ENCODE results near the gene CKS2. TPM values are rescaled to one million over a fixed set of nuclear protein-coding genes. Genes with fewer than 3 reads are reported as not detected.
"Not testable (repeated sequence)": the region's sequence is repeated elsewhere in the genome, so short reads cannot be mapped to it uniquely, and the experiment has no call there.

CKS2 gene
- total RNA-seq, 1 donor from 2014 or later = 176 TPM

DNA sequence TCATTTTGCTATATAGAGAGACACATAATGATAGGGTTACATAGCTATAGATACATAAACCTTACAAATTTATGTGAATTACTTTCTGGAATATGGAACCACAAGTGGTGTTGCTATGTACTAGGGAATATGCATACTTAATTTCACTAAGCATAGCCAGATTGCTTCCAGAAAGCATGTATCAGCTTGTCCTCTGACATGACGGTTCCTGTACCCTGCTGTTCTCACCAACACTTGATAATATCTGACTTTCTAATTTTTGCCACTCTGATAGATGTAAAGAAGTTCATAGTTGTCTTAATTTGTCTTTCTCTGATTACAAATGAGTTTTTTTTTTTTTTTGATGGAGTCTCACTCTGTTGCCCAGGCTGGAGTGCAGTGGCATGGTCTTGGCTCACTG, 18.0 kb upstream of the CKS2 start:
- peaks cover 8% of the 10 kb centered on the region for H3K9me3 Mint-ChIP-seq
- no peak overlapping the region for H3K27ac Mint-ChIP-seq
- DNase-seq = no peak
- peaks cover 10% of the 10 kb centered on the region for H3K27me3 Mint-ChIP-seq
- intact Hi-C loops (cut with micrococcal nuclease) = no loop called here
- H3K4me1 Mint-ChIP-seq = no peaks in the 10 kb centered on the region
- H3K4me3 Mint-ChIP-seq = no peak overlapping the region
- H3K36me3 Mint-ChIP-seq (ENCODE audit: low read depth) = no peaks in the 10 kb centered on the region

DNA sequence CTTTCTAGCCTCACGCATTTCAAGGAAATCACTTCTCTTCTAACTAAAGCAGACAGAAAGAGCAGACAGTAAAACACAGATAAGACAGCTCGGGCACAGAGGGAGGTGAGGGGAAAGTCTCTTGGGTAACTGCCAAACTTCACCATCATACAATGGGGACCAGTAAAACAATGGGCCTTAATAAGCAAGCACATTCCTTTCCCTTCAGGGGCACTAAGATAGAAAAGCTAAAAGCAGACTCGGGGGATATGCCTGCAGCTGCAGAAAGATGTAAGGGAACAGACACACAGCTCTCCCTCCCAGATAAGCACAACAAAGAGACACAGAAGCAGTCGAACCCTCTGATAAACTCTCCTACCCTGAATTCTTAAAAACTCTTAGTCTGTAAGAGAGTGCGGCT, 15.6 kb upstream of the CKS2 start:
- Mint-ChIP-seq H3K4me1 (no peaks in the 10 kb centered on the region), H3K9me3 (peaks cover 8% of the 10 kb centered on the region), H3K27me3 (peaks cover 12% of the 10 kb centered on the region), H3K27ac (no peak overlapping the region), H3K4me3 (no peak overlapping the region), H3K36me3 (ENCODE audit: low read depth) (no peaks in the 10 kb centered on the region)
- peak; percentile 39 for DNase-seq
- intact Hi-C loops (cut with micrococcal nuclease) = no loop called here

DNA sequence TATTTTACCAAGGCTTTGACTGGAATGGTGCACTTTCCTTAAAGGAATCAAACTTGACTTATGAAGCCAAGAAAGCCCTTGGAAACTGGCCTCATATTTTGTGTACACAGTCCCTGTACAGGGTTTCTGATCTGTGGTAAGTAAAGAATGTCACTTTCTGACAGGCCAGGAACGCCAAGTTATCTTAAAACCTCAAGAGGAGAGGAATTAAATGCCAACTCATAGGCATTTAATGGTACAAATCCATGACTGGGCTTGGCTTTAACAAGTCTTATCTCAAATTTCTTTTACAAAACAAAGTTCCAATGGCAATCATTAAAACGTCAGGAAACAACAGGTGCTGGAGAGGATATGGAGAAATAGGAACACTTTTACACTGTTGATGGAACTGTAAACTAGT, 9.0 kb upstream of the CKS2 start:
- H3K27ac Mint-ChIP-seq; H3K27me3 Mint-ChIP-seq; intact Hi-C loops (cut with micrococcal nuclease); H3K4me3 Mint-ChIP-seq; H3K36me3 Mint-ChIP-seq (ENCODE audit: low read depth); H3K9me3 Mint-ChIP-seq; H3K4me1 Mint-ChIP-seq: not testable (repeated sequence)
- peak; percentile 38 for DNase-seq

DNA sequence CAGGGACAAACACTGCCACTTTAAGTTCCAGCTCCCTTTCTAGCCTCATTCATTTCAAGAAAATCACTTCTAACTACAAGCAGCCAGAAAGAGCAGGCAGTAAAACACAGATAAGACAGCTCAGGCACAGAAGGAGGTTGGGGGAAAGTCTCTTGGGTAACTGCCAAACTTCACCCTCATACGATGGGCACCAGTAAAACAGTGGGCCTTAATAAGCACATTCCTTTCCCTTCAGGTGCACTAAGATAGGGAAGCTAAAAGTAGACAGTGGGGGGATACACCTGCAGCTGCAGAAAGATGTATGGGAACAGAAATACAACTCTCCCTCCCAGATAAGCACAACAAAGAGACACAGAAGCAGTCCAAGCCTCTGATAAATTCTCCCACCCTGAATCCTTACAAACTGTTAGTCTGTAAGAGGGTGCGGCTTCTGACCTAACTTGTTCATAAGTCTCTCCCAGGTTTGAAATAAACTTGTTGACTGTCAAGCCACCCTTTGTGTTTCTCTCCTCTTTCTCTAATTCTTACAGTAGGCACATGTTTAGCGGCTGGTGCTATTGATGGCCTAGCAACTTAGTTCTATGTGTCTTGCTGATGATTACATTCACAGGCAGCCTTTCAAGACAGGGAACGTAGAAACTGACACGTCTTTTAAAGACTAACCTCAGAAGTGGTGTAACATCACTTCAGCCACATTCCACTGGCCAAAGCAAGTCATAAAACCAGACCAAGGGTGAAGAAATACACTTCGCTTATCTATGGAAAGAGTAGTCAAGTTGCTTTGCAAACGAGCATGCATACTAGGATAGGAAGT, 6.8 kb upstream of the CKS2 start:
- H3K27ac Mint-ChIP-seq = no peak overlapping the region

DNA sequence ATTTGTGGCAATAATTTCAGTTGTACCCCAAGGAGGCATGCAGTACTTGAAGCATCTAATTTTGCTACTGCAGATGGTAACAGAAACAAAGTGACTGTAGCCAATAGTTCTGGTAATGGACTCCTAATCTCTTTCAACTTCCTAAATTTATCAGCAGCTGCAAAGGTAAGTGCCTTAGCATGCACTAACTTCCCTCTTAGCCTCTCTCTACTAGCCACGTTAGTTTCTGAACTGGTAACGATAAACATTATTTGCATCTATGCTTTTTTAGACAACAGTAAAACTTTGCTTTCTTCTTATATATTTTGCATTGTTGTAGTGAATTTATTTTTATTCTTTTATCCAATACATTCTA, 6.2 kb upstream of the CKS2 start:
- peaks cover 9% of the 10 kb centered on the region for H3K36me3 Mint-ChIP-seq (ENCODE audit: low read depth)
- no peak for DNase-seq
- H3K4me3 Mint-ChIP-seq = no peak overlapping the region
- peaks cover 6% of the 10 kb centered on the region for H3K4me1 Mint-ChIP-seq
- H3K27ac Mint-ChIP-seq = no peak overlapping the region
- H3K27me3 Mint-ChIP-seq = peaks cover 2% of the 10 kb centered on the region
- no peaks in the 10 kb centered on the region for H3K9me3 Mint-ChIP-seq
- intact Hi-C loops (cut with micrococcal nuclease) = no loop called here

More for the DNA sequence above, 6.8 kb upstream of the CKS2 start:
- Mint-ChIP-seq H3K9me3 (no peaks in the 10 kb centered on the region), H3K27me3 (peaks cover 2% of the 10 kb centered on the region), H3K4me1 (peaks cover 6% of the 10 kb centered on the region), H3K4me3 (no peak overlapping the region), H3K36me3 (ENCODE audit: low read depth) (peaks cover 9% of the 10 kb centered on the region)
- DNase-seq = no peak
- intact Hi-C loops (cut with micrococcal nuclease) = no loop called here

DNA sequence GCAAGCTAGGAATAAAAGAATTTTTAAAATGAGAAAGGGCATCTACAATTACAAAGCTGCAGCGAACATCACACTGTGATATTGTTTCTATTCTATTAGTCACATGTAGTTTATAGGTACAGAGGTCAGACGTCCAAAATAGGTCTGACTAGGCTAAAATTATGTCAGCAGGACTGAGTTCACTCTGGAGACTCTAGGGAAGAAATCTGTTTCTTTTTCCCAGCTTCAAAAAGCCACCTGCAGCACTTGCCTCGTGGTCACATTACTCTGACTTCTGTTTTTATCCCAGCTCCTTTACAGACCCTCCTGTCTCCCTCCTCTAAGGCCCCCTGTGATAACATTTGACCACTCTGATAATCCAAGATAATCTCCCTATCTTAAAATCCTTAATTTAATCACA, 5.1 kb upstream of the CKS2 start:
- no peak overlapping the region for H3K4me3 Mint-ChIP-seq

DNA sequence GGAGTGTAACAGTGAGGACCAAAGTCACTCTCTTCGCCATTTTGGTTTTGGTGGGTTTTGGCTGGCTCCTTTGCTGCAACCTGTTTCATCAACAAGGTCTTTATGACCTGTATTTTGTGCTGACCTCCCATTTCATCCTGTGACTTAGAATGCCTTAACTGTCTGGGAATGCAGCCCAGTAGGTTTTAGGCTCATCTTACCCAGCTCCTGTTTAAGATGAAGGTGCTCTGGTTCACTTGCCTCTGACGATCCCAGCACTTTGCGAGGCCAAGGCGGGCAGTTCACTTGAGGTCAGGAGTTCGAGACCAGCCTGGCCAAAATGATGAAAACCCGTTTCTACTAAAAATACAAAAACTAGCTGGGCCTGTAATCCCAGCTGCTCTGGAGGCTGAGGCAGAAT, 1.8 kb upstream of the CKS2 start:
- Mint-ChIP-seq H3K4me3 (peak overlapping the region; percentile 94), H3K9me3 (no peaks in the 10 kb centered on the region)

More for the DNA sequence above, 5.1 kb upstream of the CKS2 start:
- H3K27me3 Mint-ChIP-seq = peaks cover 5% of the 10 kb centered on the region
- no peaks in the 10 kb centered on the region for H3K9me3 Mint-ChIP-seq
- peaks cover 11% of the 10 kb centered on the region for H3K4me1 Mint-ChIP-seq
- no peak overlapping the region for H3K27ac Mint-ChIP-seq
- intact Hi-C loops (cut with micrococcal nuclease) = no loop called here
- H3K36me3 Mint-ChIP-seq (ENCODE audit: low read depth) = peaks cover 13% of the 10 kb centered on the region
- no peak for DNase-seq

DNA sequence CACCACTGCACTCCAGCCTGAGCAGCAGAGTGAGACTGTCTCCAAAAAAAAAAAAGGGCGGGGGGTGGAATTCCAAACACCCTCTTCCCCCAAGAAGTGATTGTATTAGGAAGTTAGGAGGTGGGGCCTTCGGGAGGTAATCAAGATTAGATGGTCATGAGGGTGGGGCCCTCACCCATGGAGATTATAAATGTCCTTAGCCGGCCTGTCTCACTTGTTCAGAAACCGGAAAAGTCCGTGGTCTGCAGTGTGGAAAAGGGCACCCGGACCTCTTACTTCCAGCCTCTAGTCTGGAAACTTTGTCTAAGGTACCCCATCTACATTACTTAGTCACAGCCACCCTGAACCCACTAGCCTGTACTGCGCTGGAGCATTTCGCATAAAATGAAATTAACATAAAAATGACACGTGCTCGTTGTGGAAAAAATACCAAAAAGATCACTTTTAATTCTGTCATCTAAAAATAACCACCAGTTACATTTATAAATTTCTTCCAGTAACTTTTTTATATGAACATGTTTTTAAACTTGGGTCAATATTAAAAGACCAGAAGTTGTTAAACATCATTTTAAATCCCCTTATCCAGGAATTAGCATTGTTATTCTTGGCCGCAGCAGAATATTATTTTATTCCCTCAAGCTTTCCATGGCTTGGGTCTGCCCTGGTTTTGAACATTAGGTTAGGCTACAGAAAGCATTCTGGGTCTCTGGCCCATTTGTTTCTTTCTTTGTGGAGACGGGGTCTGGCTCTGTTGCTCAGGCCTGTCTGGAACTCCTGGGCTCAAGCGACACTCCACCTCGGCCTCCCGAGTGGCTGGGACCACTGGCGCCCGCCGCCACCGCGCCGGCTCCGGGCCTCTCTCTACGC, 1.2 kb upstream of the CKS2 start:
- peak; percentile 61 for DNase-seq
- peak overlapping the region; percentile 100 for H3K27ac Mint-ChIP-seq
- peaks cover 26% of the 10 kb centered on the region for H3K4me1 Mint-ChIP-seq
- peaks cover 4% of the 10 kb centered on the region for H3K27me3 Mint-ChIP-seq
- intact Hi-C loops (cut with micrococcal nuclease) = loop anchor here (1.0 to 10.0 kb wide), 5 partner anchors 8 to 435 kb away; partner anchors contain the start of gene SECISBP2
- H3K36me3 Mint-ChIP-seq (ENCODE audit: low read depth) = peaks cover 38% of the 10 kb centered on the region
- no peaks in the 10 kb centered on the region for H3K9me3 Mint-ChIP-seq
- H3K4me3 Mint-ChIP-seq = peak overlapping the region; percentile 94

More for the DNA sequence above, 1.8 kb upstream of the CKS2 start:
- peak; percentile 55 for DNase-seq
- intact Hi-C loops (cut with micrococcal nuclease) = no loop called here
- peaks cover 32% of the 10 kb centered on the region for H3K36me3 Mint-ChIP-seq (ENCODE audit: low read depth)
- peaks cover 19% of the 10 kb centered on the region for H3K4me1 Mint-ChIP-seq
- H3K27ac Mint-ChIP-seq = peak overlapping the region; percentile 100
- peaks cover 4% of the 10 kb centered on the region for H3K27me3 Mint-ChIP-seq

DNA sequence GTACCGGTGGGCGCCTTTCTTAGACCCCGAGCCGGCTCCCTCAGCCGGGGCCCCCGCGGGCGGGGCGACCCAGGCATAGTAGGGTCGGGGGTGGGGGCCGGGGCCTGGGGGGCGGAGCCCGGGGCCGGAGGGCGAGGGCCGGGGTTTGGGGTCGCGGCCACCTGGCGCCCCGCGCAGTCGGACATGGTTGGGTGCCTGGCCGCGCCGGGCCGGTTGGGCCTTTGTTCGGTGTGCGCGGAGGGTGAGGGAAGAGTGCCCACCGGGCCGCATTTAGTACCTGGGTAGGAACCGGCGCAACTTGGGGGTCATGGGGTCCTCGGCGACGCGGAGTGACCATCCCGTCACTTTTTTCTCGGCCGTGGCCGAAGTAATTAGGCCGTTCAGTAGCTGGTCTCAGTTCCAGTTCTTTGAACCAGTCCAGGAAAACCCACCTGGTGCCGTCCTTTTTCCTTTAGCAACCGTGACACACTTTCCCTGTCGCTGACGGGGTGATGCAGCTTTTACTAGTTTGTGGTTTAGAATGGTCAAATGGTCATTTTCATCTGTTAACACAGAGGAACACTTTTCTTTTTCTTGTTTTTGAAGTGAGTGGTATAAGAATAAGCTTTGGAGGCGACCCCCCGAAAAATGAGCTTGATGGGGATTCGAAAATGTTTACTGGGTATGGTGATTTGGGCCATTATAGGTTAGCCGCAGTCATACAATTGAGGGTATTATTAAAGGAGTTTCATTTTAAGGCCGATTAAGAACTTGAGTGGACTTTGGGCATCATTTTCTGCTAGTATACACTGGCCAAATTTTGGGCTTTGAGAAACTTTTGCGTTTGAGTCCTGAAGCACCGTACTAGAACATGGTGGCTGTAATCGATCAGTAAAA, 589 bp downstream of the CKS2 start:
- DNase-seq = no peak
- Mint-ChIP-seq H3K36me3 (ENCODE audit: low read depth) (peaks cover 51% of the 10 kb centered on the region), H3K27me3 (peaks cover 4% of the 10 kb centered on the region), H3K4me3 (peak overlapping the region; percentile 94), H3K9me3 (no peaks in the 10 kb centered on the region), H3K4me1 (peaks cover 33% of the 10 kb centered on the region), H3K27ac (peak overlapping the region; percentile 100)
- intact Hi-C loops (cut with micrococcal nuclease) = loop anchor here (10.0 kb wide), 4 partner anchors 153 to 433 kb away; no protein-coding TSS in a partner anchor

DNA sequence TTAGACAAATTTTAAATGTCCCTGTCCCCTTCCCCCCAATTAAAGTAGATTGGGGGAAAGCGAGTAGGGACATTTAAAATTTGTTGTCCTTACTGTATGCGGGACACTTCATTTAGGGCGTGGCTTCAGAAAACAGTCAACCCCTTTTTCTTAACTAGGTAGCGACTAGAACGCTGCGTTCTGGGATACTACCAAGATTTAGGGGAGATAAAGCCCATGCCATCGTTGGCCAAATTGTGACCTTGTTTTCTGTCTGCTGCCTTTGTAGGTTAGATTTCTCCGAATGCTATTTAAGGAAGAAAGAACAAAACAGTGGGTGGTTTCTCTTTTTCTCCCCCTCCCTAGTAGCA, 1.2 kb downstream of the CKS2 start:
- intact Hi-C loops (cut with micrococcal nuclease) = loop anchor here (10.0 kb wide), 4 partner anchors 153 to 433 kb away; no protein-coding TSS in a partner anchor
- Mint-ChIP-seq H3K36me3 (ENCODE audit: low read depth) (peaks cover 57% of the 10 kb centered on the region), H3K9me3 (no peaks in the 10 kb centered on the region), H3K4me3 (peak overlapping the region; percentile 94), H3K4me1 (peaks cover 38% of the 10 kb centered on the region), H3K27ac (peak overlapping the region; percentile 63), H3K27me3 (peaks cover 4% of the 10 kb centered on the region)
- peak; percentile 78 for DNase-seq

DNA sequence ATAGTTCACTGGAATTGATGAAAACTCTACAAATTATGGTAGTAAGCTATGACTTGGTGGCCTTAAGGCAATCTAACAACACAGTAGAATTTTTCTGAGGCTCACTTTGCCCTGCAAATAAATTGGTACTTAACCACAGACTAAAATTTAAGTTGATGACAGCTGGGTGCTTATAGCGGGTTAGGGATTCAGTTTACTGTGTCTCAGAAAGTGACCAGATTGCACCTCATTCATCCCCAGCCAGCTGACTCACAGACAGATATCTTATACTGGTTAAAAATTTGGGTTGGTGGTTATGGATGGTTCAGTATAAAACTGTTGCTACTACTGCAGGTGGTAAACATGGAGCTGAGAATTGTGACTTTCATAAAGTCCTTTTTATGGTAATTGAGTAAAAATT, 2.8 kb downstream of the CKS2 start:
- Mint-ChIP-seq H3K4me3 (peak overlapping the region; percentile 94), H3K36me3 (ENCODE audit: low read depth) (peaks cover 59% of the 10 kb centered on the region), H3K27me3 (peaks cover 4% of the 10 kb centered on the region), H3K27ac (peak overlapping the region; percentile 73), H3K9me3 (no peaks in the 10 kb centered on the region), H3K4me1 (peaks cover 45% of the 10 kb centered on the region)
- DNase-seq = peak; percentile 60
- intact Hi-C loops (cut with micrococcal nuclease) = loop anchor here (10.0 kb wide), 4 partner anchors 151 to 431 kb away; no protein-coding TSS in a partner anchor

DNA sequence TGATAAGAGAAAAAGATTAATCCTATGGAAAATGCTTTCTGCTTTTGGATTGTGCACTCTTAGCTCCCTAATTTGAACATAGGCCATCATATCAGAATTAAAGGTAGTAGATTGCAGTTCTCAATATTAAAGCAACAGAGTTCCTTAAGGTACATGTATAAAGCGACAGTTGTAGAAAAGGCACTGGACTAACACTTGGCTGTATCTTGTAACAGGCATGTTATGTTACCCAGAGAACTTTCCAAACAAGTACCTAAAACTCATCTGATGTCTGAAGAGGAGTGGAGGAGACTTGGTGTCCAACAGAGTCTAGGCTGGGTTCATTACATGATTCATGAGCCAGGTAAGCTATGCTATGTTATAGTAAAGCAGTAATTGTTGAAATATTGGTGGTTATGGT, 4.0 kb downstream of the CKS2 start:
- intact Hi-C loops (cut with micrococcal nuclease) = loop anchor here (10.0 kb wide), 4 partner anchors 150 to 430 kb away; no protein-coding TSS in a partner anchor
- Mint-ChIP-seq H3K36me3 (ENCODE audit: low read depth) (peaks cover 69% of the 10 kb centered on the region), H3K4me3 (peak overlapping the region; percentile 94), H3K4me1 (peaks cover 51% of the 10 kb centered on the region), H3K27me3 (peaks cover 4% of the 10 kb centered on the region), H3K27ac (peak overlapping the region; percentile 73), H3K9me3 (no peaks in the 10 kb centered on the region)
- peak; percentile 51 for DNase-seq

DNA sequence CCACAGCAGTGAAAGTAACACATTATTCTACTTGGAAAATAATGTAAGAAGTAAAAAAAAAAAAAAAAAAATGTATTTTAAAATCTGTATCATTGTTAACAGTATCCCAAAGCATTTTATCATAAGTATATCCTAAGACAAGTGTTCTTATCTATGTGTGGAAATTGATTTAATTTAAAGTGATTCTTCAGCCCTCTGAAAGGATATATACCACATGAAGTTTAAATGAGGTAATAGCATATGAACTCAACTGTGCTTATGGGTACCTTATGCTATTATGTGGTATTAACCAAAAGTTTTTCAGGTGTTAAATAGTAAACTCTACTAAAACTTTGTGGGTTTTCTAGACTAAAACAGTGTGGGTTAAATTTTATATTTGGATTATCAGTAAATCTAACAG, 4.5 kb downstream of the CKS2 start:
- intact Hi-C loops (cut with micrococcal nuclease) = loop anchor here (10.0 kb wide), 4 partner anchors 149 to 429 kb away; no protein-coding TSS in a partner anchor
- peaks cover 4% of the 10 kb centered on the region for H3K27me3 Mint-ChIP-seq
- peak overlapping the region; percentile 73 for H3K27ac Mint-ChIP-seq
- H3K9me3 Mint-ChIP-seq = no peaks in the 10 kb centered on the region
- H3K4me1 Mint-ChIP-seq = peaks cover 53% of the 10 kb centered on the region
- H3K36me3 Mint-ChIP-seq (ENCODE audit: low read depth) = peaks cover 71% of the 10 kb centered on the region
- DNase-seq = no peak
- H3K4me3 Mint-ChIP-seq = no peak overlapping the region
